Measurements from ENCODE around the gene CFAP68.

CFAP68 gene, protein sequence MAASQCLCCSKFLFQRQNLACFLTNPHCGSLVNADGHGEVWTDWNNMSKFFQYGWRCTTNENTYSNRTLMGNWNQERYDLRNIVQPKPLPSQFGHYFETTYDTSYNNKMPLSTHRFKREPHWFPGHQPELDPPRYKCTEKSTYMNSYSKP

DNA sequence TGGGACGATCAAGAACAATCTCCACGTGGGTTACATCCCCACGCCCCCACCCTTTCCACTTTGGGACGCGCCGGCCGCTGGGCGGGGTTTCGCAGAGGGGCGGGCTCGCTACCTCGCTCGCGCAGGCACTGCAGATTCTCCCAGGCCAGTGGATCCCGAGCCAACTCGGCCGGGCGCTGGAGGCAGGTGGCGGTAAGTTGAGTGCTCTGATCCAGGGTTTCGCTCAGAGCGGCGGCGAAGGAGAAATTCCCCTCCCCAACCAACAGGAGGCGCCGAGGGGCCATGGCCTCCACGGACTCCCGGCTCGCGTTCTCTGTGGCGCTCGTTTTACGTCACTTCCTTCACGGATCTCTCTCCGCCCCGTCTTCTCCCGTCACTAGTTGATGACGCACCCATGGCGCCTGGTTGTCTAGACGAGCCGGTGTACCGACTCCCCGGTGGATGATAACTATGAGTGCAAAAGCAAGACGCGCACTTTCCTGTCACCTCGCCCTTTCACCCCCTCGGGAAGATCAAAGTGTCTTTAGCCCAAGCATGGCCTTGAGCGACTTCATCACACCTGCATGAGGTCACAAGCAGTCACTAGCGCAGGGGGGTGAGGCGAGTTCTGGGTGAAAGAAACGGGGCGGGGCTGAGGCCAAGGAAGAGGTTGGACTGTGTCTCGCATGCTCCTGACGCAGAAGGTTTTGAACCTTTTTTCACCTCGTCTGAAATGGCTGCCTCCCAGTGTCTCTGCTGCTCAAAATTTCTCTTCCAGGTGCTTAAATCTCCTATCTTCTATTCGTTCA lies at the start of gene CFAP68, which contains the start of gene FDXACB1:
Gene CFAP68, plus strand, starts transcription at position 693 of the 788 bp plus-strand sequence. Its CDS starts 20 bp downstream, at position 713.
Gene FDXACB1, minus strand, starts transcription at position 317 of the 788 bp plus-strand sequence. Its CDS starts 33 bp downstream, at position 284.
- DNase-seq (ENCODE audit: low spot score), result peak; percentile 63

DNA sequence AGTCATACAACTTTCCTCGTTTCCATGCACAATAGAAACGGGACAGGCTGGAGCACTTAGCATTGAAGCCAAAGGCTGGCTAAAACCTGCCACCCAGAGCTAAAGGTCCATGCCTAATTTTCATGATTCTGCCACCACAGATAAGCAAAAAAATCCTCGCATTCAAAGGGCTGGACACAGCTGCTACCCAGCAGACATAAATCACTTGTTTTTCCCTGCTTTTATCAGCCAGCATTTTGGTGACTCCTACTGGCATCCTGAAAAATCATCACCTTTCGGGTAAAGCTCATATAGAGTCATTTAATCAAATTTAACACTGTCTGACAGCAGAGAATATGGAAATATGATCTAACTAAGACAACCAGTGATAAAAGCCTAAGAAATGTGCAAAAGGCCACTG lies 45.8 kb upstream of the CFAP68 start:
- no peak for DNase-seq (ENCODE audit: low spot score)

DNA sequence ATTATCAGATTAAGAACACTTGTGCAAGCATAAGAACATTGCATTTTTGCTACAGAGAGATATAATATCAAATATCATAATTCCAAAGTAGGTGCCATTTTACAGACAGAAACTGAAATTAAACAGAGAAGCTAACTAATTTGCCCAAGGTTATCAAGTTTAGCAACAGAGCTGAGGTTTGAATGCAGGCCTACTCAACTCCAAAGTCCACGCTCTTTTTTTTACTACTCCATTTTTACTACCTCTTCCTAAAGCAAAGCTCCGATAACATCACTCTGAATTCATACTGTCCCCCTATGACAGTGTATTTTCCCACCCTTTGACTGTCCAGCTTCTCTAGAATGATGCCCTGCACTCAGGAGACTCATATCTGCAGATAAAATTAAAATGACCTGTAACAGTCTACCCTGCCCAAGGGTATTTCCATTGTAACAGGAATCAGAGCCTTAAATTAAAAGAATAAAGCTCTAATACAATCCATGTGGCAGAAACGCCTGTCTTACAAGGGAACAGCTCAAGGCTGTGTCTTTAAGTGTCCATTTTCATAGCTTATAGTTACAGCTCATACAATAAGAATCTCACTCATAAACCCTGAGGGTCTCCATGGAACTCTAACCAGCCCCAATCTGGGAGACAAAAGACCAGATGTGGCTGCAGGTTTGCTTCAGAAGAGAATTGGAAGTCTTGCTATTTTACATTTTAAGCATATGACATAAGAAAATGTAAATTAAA lies 44.7 kb upstream of the CFAP68 start:
- DNase-seq (ENCODE audit: low spot score), result no peak

DNA sequence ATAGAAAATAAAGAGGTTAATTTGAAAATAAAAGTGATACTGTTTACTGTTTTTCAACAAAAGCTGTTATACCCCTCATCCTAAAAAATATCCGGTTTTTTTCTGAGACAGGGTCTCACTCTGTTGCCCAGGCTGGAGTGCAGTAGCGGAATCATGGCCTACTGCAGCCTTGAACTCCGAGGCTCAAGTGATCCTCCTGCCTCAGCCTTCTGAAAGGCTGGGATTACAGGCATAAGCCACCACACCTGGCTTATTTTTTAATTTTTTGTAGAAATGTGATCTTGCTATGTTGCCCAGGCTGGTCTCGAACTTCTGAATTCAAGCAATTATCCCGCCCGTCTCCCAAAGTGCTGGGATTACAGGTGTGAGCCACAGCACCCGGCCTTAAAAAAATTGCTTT lies 43.7 kb upstream of the CFAP68 start:
- no peak for DNase-seq (ENCODE audit: low spot score)

DNA sequence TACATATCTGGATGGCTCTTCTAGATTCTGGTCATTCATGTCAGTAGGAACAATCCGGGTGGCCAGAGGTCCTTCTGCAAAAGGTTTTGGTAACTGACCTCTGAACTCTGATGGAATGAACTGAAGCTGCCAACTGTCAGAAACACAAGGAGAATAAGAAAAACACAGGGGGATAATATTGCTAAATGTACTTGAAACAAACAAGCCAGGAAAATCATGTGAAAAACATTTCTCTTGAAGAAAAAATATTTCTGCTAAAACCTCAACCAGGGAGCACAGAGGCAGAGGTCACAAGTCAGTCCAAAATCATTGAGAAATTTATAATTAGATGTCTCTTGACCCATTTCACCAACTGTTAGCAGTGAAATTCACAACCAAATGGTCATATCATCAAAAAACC lies 43.2 kb upstream of the CFAP68 start:
- DNase-seq (ENCODE audit: low spot score), result no peak

DNA sequence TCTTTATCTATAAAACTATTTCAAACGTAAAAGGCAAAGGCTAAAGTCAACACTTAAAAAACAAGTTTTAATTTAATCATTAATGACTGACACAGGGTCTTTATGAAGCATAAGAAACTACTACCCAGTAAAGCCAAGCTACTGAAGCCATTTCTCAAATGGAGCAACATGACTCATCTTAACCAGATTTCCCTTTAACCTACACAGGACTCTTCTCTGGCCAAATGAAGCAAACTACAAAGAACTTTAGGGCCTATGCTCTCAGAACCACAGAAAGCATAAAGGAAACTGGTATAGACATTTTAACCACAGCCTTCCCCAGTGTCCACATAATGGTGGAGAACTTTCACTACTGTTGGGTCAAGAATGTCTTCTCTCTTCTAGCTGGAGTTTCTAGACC lies 42.6 kb upstream of the CFAP68 start:
- no peak for DNase-seq (ENCODE audit: low spot score)

DNA sequence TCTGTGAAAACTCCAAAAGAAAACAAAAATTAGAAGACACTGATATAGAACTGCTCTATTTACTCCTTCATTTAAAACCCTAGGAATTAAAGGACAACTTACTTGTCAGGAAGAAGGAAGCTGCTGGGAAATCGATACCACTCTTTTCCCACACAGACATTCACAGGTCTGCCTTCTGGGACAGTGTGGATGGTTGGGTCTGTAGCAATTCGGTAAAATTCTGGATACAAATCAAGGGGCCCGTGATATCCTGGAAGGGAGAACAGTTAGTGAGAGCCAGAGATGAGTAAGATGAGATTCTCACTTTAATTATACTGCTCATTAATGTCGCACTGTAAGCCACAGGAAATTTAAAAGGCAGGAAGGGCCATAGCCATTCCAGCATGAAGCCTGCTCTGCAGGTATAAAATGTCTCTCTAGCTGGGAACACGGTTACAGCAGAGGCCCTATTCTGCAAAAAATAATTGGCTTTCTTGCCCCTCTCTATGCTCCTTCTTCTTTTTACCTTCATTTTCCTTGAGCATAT lies 41.9 kb upstream of the CFAP68 start:
- DNase-seq (ENCODE audit: low spot score), result no peak

DNA sequence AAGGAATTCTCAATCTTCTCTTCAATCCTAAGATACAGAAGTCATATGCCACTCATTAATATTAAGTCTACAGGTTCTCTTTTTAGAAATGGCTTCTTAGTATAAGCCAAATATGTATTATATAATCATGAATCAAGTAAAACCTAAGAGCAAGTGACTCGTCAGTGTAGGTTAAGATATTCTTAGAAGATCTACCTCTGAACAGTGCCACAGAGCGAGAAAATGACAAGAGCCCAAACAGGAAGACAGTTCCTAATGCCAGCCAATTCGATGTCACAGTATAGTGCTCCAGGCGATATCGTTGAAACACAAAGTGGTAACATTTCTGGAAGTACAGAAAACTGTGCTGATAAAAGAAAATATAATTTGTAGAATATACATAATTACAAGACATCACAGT lies 41.3 kb upstream of the CFAP68 start:
- no peak for DNase-seq (ENCODE audit: low spot score)

DNA sequence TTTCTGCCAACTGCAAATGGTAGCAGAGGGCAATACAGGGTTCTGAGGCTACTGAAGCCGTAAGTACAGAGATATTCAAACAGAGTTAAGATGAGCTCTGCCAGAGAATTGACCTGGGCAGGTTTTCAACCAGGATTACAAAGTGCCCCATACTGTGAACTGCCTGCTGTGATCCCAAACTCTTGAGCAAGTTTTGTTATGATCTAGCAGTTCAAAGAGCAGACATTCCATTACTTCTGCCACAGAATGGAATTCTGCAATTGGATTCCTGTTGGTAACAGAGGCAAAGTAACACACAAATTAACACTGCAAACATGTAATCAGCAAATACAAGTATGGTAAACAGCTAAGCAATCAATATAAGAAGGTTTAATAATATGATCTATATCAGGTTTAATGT lies 39.2 kb upstream of the CFAP68 start:
- DNase-seq (ENCODE audit: low spot score), result peak; percentile 8

DNA sequence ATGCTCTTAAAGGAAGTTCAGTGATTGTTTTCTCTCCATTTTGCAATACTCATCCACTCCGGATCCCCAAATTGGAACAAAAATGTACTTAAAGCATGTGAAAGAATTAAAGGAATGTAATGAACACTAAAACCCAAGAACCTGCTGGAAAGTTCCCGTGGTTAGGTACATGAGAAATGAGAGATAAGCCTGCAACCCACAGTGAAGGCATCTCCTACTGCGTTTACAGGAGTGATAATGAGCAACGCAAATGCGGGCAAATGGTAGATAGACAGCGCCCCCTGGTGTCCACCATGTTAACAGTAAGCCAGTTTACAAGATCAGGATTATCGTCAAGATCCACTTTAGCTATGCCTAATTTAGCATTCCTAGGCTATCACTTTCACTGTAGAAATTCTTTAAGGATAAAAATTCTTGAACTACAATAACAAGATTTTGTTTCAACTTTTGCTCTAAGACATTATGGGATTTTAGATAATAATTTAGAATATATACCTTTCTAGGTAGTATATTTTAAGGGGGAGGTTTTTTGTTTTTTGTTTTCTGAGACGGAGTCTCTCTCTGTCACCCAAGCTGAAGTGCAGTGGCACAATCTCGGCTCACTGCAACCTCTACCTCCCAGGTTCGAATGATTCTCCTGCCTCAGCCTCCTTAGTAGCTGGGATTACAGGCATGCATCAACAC lies 37.8 kb upstream of the CFAP68 start:
- peak; percentile 18 for DNase-seq (ENCODE audit: low spot score)

DNA sequence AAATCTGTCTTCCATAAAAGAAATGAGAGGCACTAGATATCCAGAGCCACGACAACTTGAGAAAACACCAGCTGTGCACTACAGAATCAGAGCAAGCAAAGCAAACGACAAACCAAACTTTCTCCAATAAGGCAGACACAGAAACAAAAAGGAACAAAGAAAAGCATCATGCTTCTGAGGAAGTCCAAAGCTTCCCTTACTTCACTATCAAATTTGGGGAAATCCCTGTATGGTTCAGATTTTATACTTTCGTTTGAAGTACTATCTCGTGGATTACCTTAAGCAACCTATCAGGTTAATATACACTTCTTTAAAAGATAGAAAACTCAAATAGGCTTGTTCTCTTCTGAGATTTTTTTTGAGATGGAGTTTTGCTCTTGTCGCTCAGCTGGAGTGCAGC lies 35.7 kb upstream of the CFAP68 start:
- DNase-seq (ENCODE audit: low spot score), result no peak

DNA sequence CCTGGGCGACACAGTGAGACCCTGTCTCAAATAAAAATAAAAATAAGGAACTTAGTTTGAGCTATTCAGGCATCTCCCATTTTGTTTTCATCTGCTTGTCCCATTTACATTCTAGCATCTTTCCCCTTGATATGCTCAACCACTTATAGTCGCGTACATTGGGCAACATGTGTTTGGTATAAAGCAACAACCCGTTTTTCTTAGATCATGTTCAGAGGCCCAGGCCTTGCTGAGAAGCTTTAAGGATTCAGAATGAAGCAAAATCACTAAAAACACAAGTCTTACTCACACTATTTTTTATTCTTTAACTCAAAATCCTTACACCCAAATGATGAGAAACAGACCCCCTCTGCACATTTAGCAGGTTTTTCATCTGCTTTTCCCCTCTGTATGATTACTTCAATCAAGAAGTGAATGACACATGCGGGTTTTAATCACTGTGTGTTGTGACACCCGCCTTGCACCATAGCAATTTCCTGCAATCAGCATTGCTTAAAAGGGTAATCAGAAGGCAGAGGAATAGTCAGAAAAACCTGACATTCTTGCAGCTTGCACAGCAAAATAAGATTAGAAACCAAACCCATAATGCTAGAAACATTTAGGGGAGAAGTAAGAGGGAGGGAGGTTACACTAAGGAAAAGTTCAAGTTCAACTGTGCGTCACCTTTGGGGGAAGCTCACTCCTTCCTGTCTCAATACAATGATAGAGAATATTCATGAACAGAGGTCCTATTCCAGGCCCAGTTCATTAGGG lies 33.9 kb upstream of the CFAP68 start:
- DNase-seq (ENCODE audit: low spot score), result no peak

DNA sequence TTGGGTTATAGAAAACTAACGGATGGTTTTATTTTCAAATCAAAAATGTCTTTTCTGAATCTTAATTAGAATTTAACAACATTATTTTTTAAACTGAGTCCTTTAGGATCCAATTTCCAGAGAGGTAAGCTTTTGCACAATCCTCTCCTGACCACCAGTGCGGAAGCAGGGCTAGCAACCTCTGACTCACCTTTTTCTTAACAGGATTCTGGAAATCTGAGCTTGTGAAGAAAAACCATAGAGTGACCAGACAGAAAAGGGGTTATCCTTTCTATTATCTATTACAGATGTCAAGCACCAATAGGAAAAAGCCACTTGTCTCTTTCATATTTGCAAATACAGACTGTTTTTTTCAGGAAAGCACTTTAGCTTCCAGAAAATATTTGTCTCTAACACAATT lies 33.3 kb upstream of the CFAP68 start:
- DNase-seq (ENCODE audit: low spot score), result no peak

DNA sequence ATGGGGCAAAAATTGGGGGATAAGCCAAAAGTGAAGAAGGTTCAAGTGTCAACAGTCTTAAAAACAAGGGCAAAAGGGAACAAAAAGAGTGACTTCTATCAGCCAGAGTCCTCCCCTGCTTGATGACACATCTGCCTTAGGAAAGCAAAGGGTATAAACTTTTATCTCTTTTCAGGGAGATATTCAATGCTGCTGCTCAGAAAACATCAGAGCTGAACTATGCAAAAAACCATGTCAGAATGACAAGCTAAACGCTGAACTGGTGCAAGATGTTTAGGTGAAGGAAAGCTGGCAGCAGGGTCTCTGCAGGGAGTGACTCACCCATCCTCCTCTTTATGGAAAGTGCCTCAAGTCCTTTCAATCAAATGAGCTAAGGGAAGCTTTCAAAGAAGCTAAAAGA lies 32.7 kb upstream of the CFAP68 start:
- DNase-seq (ENCODE audit: low spot score), result no peak

DNA sequence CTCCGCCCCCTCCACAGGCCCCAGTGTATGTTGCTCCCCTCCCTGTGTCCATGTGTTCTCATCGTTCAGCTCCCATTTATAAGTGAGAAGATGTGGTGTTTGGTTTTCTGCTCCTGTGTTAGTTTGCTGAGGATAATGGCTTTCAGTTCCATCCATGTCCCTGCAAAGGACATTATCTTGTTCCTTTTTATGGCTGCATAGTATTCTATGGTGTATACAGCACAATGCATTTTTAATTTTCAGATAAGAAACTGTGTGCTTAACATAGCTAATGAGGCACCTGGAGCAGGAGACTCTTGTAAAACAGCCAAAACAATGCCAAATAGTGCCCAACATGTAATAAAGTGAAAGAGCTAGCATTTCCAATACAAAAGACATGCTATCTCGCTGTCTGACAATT lies 29.7 kb upstream of the CFAP68 start:
- DNase-seq (ENCODE audit: low spot score), result no peak

DNA sequence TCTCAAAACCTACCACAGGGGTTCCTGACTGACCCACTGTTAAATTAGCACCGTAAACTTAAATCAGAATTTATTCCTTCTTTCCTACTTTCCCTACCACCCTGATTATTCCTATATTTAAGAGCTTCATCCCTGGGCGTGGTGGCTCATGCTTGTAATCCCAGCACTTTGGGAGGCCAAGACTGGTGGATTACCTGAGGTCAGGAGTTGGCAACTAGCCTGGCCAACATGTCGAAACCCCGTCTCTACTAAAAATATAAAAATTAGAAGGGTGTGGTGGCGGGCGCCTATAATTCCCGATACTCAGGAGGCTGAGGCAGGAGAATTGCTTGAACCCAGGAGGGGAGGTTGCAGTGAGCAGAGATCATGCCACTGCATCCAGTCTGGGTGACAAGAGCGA lies 28.3 kb upstream of the CFAP68 start:
- no peak for DNase-seq (ENCODE audit: low spot score)

DNA sequence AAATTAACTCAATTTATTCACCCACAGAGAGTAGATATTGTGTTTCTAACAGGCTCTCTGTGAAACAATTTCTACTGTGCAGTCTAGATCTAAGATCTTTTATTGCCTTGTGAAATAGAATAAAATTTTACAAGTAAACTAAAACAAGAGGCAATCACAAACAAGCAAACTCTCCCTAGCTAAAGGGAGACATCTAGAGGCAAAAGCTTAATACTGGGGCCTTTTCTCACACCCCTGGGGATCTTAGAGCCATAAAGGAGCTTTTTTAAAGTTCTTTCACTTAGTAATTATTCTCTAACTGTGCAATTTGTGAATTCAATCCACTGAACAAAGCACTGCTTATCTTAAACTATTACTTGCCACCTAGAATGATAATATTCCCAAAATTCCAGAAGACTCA lies 27.7 kb upstream of the CFAP68 start:
- DNase-seq (ENCODE audit: low spot score), result no peak

DNA sequence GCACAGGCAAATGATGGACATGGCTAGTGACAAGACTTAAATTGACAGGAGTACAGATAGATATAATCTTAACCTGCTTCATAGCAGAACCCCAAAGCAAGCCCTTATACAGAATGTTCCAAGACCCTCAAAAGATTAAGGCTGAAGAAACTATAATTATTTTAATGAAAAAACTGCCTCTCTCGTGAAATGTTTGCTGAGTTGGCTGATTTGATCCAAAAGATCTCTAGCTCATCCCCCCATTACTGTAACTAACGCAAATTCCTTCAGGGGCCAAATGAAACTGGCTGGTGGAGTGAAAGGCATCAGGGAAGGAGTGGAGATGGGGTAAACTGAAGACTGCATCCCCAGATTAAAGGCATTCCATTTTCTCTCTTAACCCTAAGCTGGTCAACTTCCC lies 27.2 kb upstream of the CFAP68 start:
- DNase-seq (ENCODE audit: low spot score), result no peak

DNA sequence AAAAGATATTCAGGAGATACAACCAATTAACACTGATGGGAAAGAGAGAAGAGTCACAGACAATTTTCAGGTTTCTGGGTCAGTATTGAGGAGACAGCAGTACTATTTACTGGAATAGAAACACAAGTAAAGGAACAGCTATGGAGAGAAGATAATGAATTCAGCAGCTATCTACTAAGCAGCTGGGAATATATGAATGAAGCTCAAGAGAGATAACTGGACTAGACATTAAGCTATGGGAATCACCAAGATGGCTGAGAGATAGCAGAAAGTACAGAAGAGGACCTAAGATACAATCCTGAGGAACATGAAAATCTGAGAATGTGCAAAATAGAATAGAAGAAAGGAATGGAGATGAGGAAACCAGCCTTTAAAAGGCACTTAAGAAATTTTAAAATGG lies 23.8 kb upstream of the CFAP68 start:
- no peak for DNase-seq (ENCODE audit: low spot score)

DNA sequence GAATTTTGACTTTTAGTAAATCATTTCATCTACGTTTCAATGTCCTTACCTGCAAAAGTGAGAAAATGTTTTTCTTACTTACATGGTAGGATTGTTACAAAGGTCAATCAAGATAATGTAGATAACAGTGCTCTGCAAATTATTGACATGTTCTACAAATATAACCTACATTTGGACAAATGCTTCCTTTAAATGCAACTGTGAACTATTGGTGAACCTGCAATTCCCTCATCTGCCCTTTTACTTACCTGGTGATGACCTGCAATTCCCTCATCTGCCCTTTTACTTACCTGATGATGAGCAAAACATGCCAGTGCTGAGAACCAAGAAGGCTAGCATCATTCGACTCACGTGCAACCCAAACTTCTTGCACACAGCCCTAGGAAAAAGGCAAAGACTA lies 19.1 kb upstream of the CFAP68 start:
- no peak for DNase-seq (ENCODE audit: low spot score)

DNA sequence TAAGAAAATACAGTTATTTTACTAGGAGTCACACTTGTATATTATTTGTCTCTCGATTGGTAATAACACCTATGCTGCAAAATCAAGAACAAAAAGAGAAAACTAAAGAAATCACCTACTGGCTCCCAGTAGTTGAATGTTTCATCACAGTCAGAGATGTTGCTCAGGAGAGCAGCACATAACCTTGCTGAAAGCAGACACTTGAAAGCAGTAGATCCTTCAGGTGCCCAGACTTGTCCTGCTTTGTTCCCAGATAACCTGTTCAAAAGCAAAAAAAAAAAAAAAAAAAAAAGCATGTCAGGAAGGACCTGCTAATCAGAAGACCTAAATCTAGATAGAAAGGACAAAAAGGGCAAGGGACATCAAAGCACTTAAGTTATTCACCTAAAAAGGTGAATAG lies 9.2 kb upstream of the CFAP68 start:
- no peak for DNase-seq (ENCODE audit: low spot score)

DNA sequence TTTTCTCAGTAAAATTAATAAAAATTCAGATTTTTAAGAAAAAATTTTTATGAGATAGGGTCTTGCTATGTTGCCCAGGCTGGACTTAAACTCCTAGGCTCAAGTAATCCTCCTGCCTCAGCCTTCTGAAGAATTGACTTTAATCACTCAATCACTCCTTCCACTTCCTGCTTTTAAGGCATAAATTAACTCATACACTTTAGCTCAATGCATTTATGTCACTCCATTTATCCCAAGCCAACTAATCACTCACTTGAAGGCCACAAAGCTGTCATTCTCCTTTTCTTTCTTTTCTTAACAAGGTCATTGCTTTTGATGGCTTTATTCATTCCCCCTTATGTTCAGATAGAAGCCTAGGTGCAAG lies 8.8 kb upstream of the CFAP68 start:
- DNase-seq (ENCODE audit: low spot score), result no peak

Data from HuH-7.5 (cell line).